Measurements from ENCODE around the gene EEF1AKMT3. TPM values are rescaled to one million over a fixed set of nuclear protein-coding genes. Genes with fewer than 3 reads are reported as not detected.

Gene EEF1AKMT3
- polyA plus RNA-seq, 1 experiment = 7.6 TPM

DNA sequence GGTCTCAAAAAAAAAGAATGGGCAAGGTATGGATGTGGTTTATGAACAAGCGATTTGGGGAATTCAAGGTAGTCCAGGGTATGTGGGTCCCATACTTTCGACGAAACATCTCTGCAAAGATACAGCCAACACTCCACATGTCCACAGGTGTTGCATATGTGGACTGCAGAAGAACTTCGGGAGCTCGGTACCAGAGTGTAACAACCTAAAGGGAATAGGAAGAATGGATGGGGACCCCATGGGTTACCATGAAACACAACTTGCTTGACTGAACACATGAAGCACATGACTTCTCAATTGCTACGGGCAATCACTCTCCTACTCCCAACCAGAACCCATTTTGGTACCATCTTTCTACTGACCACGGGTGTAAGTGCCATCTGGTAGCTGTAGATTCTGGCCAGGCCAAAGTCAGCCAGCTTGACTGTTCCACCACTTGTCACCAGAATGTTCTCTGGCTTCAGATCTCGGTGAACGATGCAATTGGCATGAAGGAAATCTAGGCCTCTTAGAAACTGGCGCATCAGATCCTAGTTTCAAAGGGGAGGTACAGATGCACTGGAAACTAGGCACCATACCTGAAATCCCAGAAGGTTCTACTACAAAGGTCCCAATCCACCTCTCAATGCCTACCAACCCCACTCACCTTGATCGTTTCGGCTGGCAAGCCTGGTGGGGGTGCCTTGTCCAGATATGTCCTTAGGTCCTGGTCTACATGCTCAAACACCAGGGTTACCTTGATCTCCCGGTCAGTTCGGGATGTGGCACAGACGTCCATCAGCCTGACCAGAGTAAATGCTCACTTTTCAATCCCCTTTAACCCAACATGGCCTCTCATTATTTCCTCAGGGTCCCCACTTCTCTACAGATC is 21.6 kb upstream of the EEF1AKMT3 start:
- no peaks in the 10 kb centered on the region; the same call in 1 of the 2 replicates for H3K9me3 ChIP-seq (ENCODE audit: control insufficient read depth, insufficient read depth, low read length)
- peaks cover 7% of the 10 kb centered on the region for H3K27me3 ChIP-seq (ENCODE audit: control insufficient read depth, insufficient read depth, low read length)
- peak overlapping the region; percentile 91 for H3K4me3 ChIP-seq (ENCODE audit: low read depth, low read length)
- H3K27ac ChIP-seq (ENCODE audit: low read depth, low read length) = peak overlapping the region; percentile 91
- no peak for DNase-seq (ENCODE audit: low read depth, low spot score)
- ChIA-PET CTCF (interaction anchor here (1.2 kb wide), 1 partner anchor 117 kb away, joined by 4 read pairs; no protein-coding TSS in a partner anchor), POLR2A (interaction anchor here (0.9 kb wide), 1 partner anchor 11 kb away, joined by 3 read pairs; no protein-coding TSS in a partner anchor)
- TF ChIP-seq, protein P1, sequence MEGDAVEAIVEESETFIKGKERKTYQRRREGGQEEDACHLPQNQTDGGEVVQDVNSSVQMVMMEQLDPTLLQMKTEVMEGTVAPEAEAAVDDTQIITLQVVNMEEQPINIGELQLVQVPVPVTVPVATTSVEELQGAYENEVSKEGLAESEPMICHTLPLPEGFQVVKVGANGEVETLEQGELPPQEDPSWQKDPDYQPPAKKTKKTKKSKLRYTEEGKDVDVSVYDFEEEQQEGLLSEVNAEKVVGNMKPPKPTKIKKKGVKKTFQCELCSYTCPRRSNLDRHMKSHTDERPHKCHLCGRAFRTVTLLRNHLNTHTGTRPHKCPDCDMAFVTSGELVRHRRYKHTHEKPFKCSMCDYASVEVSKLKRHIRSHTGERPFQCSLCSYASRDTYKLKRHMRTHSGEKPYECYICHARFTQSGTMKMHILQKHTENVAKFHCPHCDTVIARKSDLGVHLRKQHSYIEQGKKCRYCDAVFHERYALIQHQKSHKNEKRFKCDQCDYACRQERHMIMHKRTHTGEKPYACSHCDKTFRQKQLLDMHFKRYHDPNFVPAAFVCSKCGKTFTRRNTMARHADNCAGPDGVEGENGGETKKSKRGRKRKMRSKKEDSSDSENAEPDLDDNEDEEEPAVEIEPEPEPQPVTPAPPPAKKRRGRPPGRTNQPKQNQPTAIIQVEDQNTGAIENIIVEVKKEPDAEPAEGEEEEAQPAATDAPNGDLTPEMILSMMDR (IDR thresholded peaks at IDR 0.05; ENCODE audit: low read depth, low read length) = no peak

DNA sequence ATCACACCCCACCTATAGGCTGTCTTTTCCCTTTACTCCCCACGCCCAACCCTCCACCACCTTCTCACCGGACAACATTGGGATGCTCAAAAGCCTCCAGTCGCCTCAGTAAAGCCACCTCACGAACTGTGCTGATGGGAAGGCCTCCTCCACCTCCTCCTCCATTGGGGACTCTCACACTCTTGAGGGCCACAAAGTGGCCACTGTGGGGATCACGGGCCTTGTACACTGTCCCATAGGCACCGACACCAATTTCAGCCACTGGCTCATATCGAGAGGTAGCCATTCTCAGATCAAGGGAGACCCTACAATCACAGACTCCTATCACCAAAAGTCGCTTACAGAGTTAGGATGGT is 21.0 kb upstream of the EEF1AKMT3 start:
- peaks cover 9% of the 10 kb centered on the region for H3K27me3 ChIP-seq (ENCODE audit: control insufficient read depth, insufficient read depth, low read length)
- CTCF ChIA-PET = no interaction called here

DNA sequence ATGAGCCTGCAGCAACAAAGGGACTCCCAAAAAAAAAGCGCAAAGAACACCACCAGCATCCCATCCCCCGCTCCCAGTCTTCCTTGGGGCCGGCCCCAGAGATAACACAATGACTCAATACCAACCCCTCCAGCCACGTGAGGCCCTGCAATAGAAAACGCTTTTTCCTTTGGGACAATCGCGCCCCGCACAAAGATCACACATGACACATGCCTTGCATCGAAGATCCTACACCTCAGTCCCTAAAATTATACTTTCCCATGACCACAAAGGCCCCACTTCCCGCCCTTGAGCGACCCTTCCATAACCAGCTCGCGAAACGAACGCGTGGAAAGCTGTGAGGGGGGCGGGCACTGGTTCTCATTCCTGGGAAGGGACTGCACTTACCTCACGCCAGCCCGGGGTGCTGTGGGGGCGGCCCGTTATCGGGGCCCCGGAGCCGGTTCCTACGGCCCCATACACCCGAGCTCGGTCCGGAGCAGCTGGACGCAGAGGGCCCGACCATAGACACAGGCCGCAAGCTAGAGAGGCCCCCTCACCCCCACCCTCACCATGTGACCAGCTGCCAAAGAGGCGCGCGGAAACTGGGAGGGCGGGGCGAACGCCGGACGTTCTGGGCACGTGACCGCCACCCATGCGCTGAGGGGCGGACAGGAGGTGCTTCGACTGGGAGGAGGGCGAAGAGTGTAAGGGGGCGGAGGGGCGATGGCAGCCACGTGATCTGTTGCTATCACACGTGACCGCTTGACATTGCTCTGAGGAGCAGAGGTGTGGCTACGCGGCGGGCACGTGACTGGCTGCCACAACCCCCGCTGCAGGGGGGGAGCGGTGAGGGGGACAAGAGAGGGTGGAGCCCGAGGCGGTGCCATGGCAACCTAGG is 20.4 kb upstream of the EEF1AKMT3 start, which contains the start of gene CDK4:
TSS of gene CDK4 (minus strand) at position 523 of the 880 bp plus-strand sequence. CDS start 593 bp downstream, outside the sequence.
- POLR2A ChIA-PET = interaction anchor here (0.5 to 1.2 kb wide), 3 partner anchors 13 to 95 kb away, joined by 4 to 6 read pairs (median 5); partner anchors contain the start of genes CTDSP2, EEF1AKMT3 and METTL1
- Histone ChIP-seq H3K27me3 (ENCODE audit: control insufficient read depth, insufficient read depth, low read length) (peaks cover 15% of the 10 kb centered on the region), H3K4me3 (ENCODE audit: low read depth, low read length) (peak within 1 kb of the TSS; percentile 91), H3K9me3 (ENCODE audit: control insufficient read depth, insufficient read depth, low read length) (no peaks in the 10 kb centered on the region; the same call in 1 of the 2 replicates), H3K27ac (ENCODE audit: low read depth, low read length) (peak within 1 kb of the TSS; percentile 91)
- CTCF ChIA-PET = interaction anchor here (1.0 kb wide), 1 partner anchor 26 kb away, joined by 4 read pairs; no protein-coding TSS in a partner anchor
- peak; percentile 100 for DNase-seq (ENCODE audit: low read depth, low spot score)
- TF ChIP-seq, protein P1 (IDR thresholded peaks at IDR 0.05; ENCODE audit: low read depth, low read length) = no peak

More for the DNA sequence above, 21.0 kb upstream of the EEF1AKMT3 start:
- Histone ChIP-seq H3K27ac (ENCODE audit: low read depth, low read length) (peak overlapping the region; percentile 91), H3K9me3 (ENCODE audit: control insufficient read depth, insufficient read depth, low read length) (no peaks in the 10 kb centered on the region; the same call in 1 of the 2 replicates), H3K4me3 (ENCODE audit: low read depth, low read length) (peak overlapping the region; percentile 91)
- TF ChIP-seq, protein P1 (IDR thresholded peaks at IDR 0.05; ENCODE audit: low read depth, low read length) = no peak
- DNase-seq (ENCODE audit: low read depth, low spot score) = no peak
- POLR2A ChIA-PET = no interaction called here

DNA sequence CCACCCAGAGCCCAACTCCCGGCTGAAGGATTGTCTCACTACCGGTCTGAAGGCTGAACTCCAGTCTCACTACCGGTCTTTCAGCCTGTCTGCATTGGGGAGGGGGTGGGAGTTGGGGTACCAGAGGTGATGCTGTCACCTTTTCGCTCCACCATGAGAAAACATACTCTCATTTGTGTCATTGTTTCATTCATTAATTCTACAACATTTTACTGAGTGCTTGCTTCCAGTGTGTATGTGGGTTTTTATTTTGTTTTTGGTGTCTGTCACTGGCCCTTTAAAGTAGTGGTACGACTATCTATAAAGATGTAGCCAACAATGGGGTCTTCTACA is 19.8 kb upstream of the EEF1AKMT3 start:
- no peak for DNase-seq (ENCODE audit: low read depth, low spot score)
- peak overlapping the region; percentile 49 for H3K4me3 ChIP-seq (ENCODE audit: low read depth, low read length)
- CTCF ChIA-PET = interaction anchor here (1.0 kb wide), 1 partner anchor 27 kb away, joined by 4 read pairs; no protein-coding TSS in a partner anchor
- H3K27me3 ChIP-seq (ENCODE audit: control insufficient read depth, insufficient read depth, low read length) = peaks cover 15% of the 10 kb centered on the region
- TF ChIP-seq, protein P1 (IDR thresholded peaks at IDR 0.05; ENCODE audit: low read depth, low read length) = no peak
- no peak overlapping the region for H3K27ac ChIP-seq (ENCODE audit: low read depth, low read length)
- no peaks in the 10 kb centered on the region; the same call in 1 of the 2 replicates for H3K9me3 ChIP-seq (ENCODE audit: control insufficient read depth, insufficient read depth, low read length)
- POLR2A ChIA-PET = interaction anchor here (0.5 to 1.2 kb wide), 3 partner anchors 12 to 94 kb away, joined by 4 to 6 read pairs (median 5); partner anchors contain the start of genes CTDSP2, EEF1AKMT3 and METTL1
